HL-60 (cell line): ENCODE results near the gene F5.

Experiments
- TF ChIP-seq, protein P1 (sequence below): IDR thresholded peaks from 2 replicates; pipeline ENCODE4 v1.6.1; 2012; ENCODE audit warnings: low read depth; ENCODE audit not compliant: insufficient replicate concordance
- TF ChIP-seq, protein P2 (sequence below): IDR thresholded peaks from one replicate; pipeline ENCODE4 v1.5.1; 2011; ENCODE audit warnings: low read length, control low read depth, inconsistent platforms; ENCODE audit not compliant: insufficient read depth

DNA sequence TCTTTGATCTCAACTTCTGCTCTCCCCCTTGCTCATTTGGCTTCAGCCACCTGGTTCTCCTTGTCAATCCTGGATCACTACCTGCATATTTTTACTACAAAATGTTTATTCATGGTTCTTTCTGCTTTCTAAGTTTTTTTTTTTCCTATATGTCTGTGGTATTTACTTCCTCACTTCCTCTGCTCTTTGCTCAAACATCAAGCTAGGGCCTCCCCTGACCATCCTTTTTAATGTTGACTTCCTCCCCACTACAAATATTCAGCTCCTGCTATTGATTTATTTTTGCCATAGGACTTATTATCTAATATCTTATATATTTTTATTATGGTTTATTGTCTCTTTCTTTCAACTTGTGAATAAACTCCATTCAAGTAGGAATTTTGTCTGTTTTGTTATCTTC, 86.5 kb downstream of the F5 start:
- TF ChIP-seq, protein P1, sequence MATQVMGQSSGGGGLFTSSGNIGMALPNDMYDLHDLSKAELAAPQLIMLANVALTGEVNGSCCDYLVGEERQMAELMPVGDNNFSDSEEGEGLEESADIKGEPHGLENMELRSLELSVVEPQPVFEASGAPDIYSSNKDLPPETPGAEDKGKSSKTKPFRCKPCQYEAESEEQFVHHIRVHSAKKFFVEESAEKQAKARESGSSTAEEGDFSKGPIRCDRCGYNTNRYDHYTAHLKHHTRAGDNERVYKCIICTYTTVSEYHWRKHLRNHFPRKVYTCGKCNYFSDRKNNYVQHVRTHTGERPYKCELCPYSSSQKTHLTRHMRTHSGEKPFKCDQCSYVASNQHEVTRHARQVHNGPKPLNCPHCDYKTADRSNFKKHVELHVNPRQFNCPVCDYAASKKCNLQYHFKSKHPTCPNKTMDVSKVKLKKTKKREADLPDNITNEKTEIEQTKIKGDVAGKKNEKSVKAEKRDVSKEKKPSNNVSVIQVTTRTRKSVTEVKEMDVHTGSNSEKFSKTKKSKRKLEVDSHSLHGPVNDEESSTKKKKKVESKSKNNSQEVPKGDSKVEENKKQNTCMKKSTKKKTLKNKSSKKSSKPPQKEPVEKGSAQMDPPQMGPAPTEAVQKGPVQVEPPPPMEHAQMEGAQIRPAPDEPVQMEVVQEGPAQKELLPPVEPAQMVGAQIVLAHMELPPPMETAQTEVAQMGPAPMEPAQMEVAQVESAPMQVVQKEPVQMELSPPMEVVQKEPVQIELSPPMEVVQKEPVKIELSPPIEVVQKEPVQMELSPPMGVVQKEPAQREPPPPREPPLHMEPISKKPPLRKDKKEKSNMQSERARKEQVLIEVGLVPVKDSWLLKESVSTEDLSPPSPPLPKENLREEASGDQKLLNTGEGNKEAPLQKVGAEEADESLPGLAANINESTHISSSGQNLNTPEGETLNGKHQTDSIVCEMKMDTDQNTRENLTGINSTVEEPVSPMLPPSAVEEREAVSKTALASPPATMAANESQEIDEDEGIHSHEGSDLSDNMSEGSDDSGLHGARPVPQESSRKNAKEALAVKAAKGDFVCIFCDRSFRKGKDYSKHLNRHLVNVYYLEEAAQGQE: no peak
- TF ChIP-seq, protein P2, sequence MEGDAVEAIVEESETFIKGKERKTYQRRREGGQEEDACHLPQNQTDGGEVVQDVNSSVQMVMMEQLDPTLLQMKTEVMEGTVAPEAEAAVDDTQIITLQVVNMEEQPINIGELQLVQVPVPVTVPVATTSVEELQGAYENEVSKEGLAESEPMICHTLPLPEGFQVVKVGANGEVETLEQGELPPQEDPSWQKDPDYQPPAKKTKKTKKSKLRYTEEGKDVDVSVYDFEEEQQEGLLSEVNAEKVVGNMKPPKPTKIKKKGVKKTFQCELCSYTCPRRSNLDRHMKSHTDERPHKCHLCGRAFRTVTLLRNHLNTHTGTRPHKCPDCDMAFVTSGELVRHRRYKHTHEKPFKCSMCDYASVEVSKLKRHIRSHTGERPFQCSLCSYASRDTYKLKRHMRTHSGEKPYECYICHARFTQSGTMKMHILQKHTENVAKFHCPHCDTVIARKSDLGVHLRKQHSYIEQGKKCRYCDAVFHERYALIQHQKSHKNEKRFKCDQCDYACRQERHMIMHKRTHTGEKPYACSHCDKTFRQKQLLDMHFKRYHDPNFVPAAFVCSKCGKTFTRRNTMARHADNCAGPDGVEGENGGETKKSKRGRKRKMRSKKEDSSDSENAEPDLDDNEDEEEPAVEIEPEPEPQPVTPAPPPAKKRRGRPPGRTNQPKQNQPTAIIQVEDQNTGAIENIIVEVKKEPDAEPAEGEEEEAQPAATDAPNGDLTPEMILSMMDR: no peak
